Immature natural killer cell (primary cell): ENCODE results near the gene B3GALT4. TPM values are rescaled to one million over a fixed set of nuclear protein-coding genes. Genes with fewer than 3 reads are reported as not detected.

Experiments
- DNase-seq, 3 donors: peaks; one replicate each; pipeline ENCODE4 v3.0.0; 2022; ENCODE audit warnings: mixed read lengths in 1 of 3
- H3K27ac Mint-ChIP-seq, 6 donors: one replicate each; pipeline ENCODE4 v1.8.0; 2020; ENCODE audit warnings: mixed read lengths in 6 of 6, mild to moderate bottlenecking in 5 of 6, inconsistent platforms in 4 of 6, moderate library complexity in 3 of 6
- H3K27me3 Mint-ChIP-seq, 3 donors: one replicate each; pipeline ENCODE4 v1.8.0; 2020 to 2021; ENCODE audit warnings: low read depth in 3 of 3, mild to moderate bottlenecking in 3 of 3, mixed read lengths in 3 of 3, moderate library complexity in 3 of 3, inconsistent platforms in 1 of 3
- H3K36me3 Mint-ChIP-seq, 3 donors: one replicate each; pipeline ENCODE4 v1.8.0; 2020; ENCODE audit warnings: mixed read lengths in 3 of 3, inconsistent platforms in 2 of 3, mild to moderate bottlenecking in 2 of 3
- H3K4me1 Mint-ChIP-seq, 2 donors: one replicate each; pipeline ENCODE4 v1.8.0; 2020; ENCODE audit warnings: inconsistent platforms in 2 of 2, mild to moderate bottlenecking in 2 of 2, mixed read lengths in 2 of 2, moderate library complexity in 1 of 2
- H3K4me3 Mint-ChIP-seq, 5 donors: one replicate each; pipeline ENCODE4 v1.8.0; 2020; ENCODE audit warnings: mild to moderate bottlenecking in 5 of 5, mixed read lengths in 5 of 5, inconsistent platforms in 3 of 5, moderate library complexity in 3 of 5
- H3K9me3 Mint-ChIP-seq, 6 donors: one replicate each; pipeline ENCODE4 v1.8.0; 2020; ENCODE audit warnings: mild to moderate bottlenecking in 6 of 6, mixed read lengths in 6 of 6, inconsistent platforms in 4 of 6, moderate library complexity in 3 of 6
- polyA plus RNA-seq, 3 donors: library from polyadenylated mRNA; unstranded; fragments of 300-500 nt; fragmentation: Illumina TruSeq; gene quantifications; one replicate each; pipeline ENCODE4 v1.2.3, GENCODE V29; 2021

B3GALT4 gene
- polyA plus RNA-seq, 3 donors from 2014 or later: 38.6 to 55.0 (median 44.1) TPM

- peak; percentile 86 to 87 (median 86) for DNase-seq
- Mint-ChIP-seq H3K4me3 (peak within 1 kb of the TSS; percentile 97 to 99 (median 98)), H3K36me3 (peaks cover 8 to 40% (median 12%) of the 10 kb centered on the region in 3 donors), H3K4me1 (peaks cover 50% of the 10 kb centered on the region in 2 donors), H3K27me3 (peaks cover 0 to 5% (median 2%) of the 10 kb centered on the region in 3 donors), H3K27ac (peak within 1 kb of the TSS; percentile 87 to 97 (median 94)), H3K9me3 (no peaks in the 10 kb centered on the region)
These were observed 12.2 kb downstream of the B3GALT4 start, which contains the start of the genes PFDN6 and WDR46 for GRCh38 chr6:33288921-33289783. PFDN6 (plus strand) TSS chr6:33289601; CDS start chr6:33289857, 256 bp downstream. WDR46 (minus strand) TSS chr6:33289239; CDS start chr6:33289170, 69 bp downstream.

GRCh38 chr6:33289784-33290315 is 12.9 kb downstream of the B3GALT4 start:
- Mint-ChIP-seq H3K36me3 (peaks cover 8 to 38% (median 13%) of the 10 kb centered on the region in 3 donors), H3K27me3 (peaks cover 0 to 5% (median 2%) of the 10 kb centered on the region in 3 donors), H3K9me3 (no peaks in the 10 kb centered on the region), H3K4me3 (peak overlapping the region; percentile 97 to 99 (median 98)), H3K4me1 (peaks cover 49 to 50% of the 10 kb centered on the region in 2 donors), H3K27ac (peak overlapping the region; percentile 87 to 97 (median 94))
- DNase-seq: no peak

GRCh38 chr6:33290459-33290858 is 13.5 kb downstream of the B3GALT4 start:
- peak overlapping the region in 5 of 6 donors; percentile 51 to 97 (median 87) for H3K27ac Mint-ChIP-seq
- peaks cover 8 to 38% (median 13%) of the 10 kb centered on the region in 3 donors for H3K36me3 Mint-ChIP-seq
- peak overlapping the region; percentile 97 to 99 (median 98) for H3K4me3 Mint-ChIP-seq
- no peak for DNase-seq
- H3K27me3 Mint-ChIP-seq: peaks cover 0 to 5% (median 2%) of the 10 kb centered on the region in 3 donors
- no peaks in the 10 kb centered on the region for H3K9me3 Mint-ChIP-seq
- H3K4me1 Mint-ChIP-seq: peaks cover 49 to 50% of the 10 kb centered on the region in 2 donors

GRCh38 chr6:33292996-33293682 is 16.2 kb downstream of the B3GALT4 start:
- Mint-ChIP-seq H3K4me1 (peaks cover 47 to 53% of the 10 kb centered on the region in 2 donors), H3K9me3 (no peaks in the 10 kb centered on the region), H3K36me3 (peaks cover 8 to 25% (median 8%) of the 10 kb centered on the region in 3 donors), H3K27me3 (peaks cover 2 to 8% (median 2%) of the 10 kb centered on the region in 3 donors), H3K4me3 (no peak overlapping the region), H3K27ac (no peak overlapping the region)
- DNase-seq: no peak

- Mint-ChIP-seq H3K36me3 (peaks cover 4 to 22% (median 4%) of the 10 kb centered on the region in 3 donors), H3K27ac (peak overlapping the region in 2 of 6 donors; percentile 22 to 71), H3K9me3 (no peaks in the 10 kb centered on the region), H3K4me3 (no peak overlapping the region), H3K27me3 (peaks cover 7 to 14% (median 7%) of the 10 kb centered on the region in 3 donors), H3K4me1 (peaks cover 36 to 44% of the 10 kb centered on the region in 2 donors)
- DNase-seq: no peak
These were observed 17.3 kb downstream of the B3GALT4 start for GRCh38 chr6:33294086-33294823.

- peaks cover 34 to 43% of the 10 kb centered on the region in 2 donors for H3K4me1 Mint-ChIP-seq
- DNase-seq: no peak
- H3K27me3 Mint-ChIP-seq: peaks cover 14 to 18% (median 17%) of the 10 kb centered on the region in 3 donors
- peaks cover 4 to 22% (median 4%) of the 10 kb centered on the region in 3 donors for H3K36me3 Mint-ChIP-seq
- peak overlapping the region in 5 of 6 donors; percentile 42 to 95 (median 77) for H3K27ac Mint-ChIP-seq
- peak overlapping the region in 4 of 5 donors; percentile 14 to 79 (median 76) for H3K4me3 Mint-ChIP-seq
- no peaks in the 10 kb centered on the region for H3K9me3 Mint-ChIP-seq
These were observed 18.9 kb downstream of the B3GALT4 start for GRCh38 chr6:33295621-33296369.

GRCh38 chr6:33296797-33297405 is 20.0 kb downstream of the B3GALT4 start:
- peaks cover 33 to 45% of the 10 kb centered on the region in 2 donors for H3K4me1 Mint-ChIP-seq
- H3K27me3 Mint-ChIP-seq: peaks cover 14 to 20% (median 17%) of the 10 kb centered on the region in 3 donors
- no peak for DNase-seq
- H3K9me3 Mint-ChIP-seq: no peaks in the 10 kb centered on the region
- peak overlapping the region; percentile 69 to 100 (median 98) for H3K4me3 Mint-ChIP-seq
- peak overlapping the region; percentile 72 to 98 (median 88) for H3K27ac Mint-ChIP-seq
- H3K36me3 Mint-ChIP-seq: peaks cover 4 to 21% (median 7%) of the 10 kb centered on the region in 3 donors

- Mint-ChIP-seq H3K27me3 (peaks cover 14 to 20% (median 17%) of the 10 kb centered on the region in 3 donors), H3K4me1 (peaks cover 33 to 45% of the 10 kb centered on the region in 2 donors), H3K27ac (peak overlapping the region; percentile 45 to 98 (median 80)), H3K36me3 (peaks cover 4 to 18% (median 7%) of the 10 kb centered on the region in 3 donors), H3K4me3 (peak overlapping the region; percentile 69 to 100 (median 98)), H3K9me3 (no peaks in the 10 kb centered on the region)
- no peak for DNase-seq
These were observed 20.6 kb downstream of the B3GALT4 start for GRCh38 chr6:33297406-33297955.

- Mint-ChIP-seq H3K27me3 (peaks cover 14 to 23% (median 17%) of the 10 kb centered on the region in 3 donors), H3K36me3 (peaks cover 4 to 15% (median 5%) of the 10 kb centered on the region in 3 donors), H3K4me1 (peaks cover 33 to 45% of the 10 kb centered on the region in 2 donors), H3K9me3 (no peaks in the 10 kb centered on the region), H3K4me3 (peak overlapping the region; percentile 93 to 100 (median 99)), H3K27ac (peak overlapping the region; percentile 95 to 99 (median 98))
- DNase-seq: peak; percentile 43 to 53 (median 45)
These were observed 21.2 kb downstream of the B3GALT4 start for GRCh38 chr6:33297956-33298772.

GRCh38 chr6:33298773-33299236 is 21.9 kb downstream of the B3GALT4 start, which contains the start of gene RGL2:
RGL2 (minus strand) TSS chr6:33298942; CDS start chr6:33298610, 332 bp downstream.
- Mint-ChIP-seq H3K36me3 (peaks cover 4 to 22% (median 8%) of the 10 kb centered on the region in 3 donors), H3K27me3 (peaks cover 14 to 23% (median 17%) of the 10 kb centered on the region in 3 donors), H3K4me3 (peak within 1 kb of the TSS; percentile 93 to 100 (median 99)), H3K4me1 (peaks cover 36 to 51% of the 10 kb centered on the region in 2 donors), H3K9me3 (no peaks in the 10 kb centered on the region), H3K27ac (peak within 1 kb of the TSS; percentile 95 to 99 (median 99))
- DNase-seq: peak; percentile 60 to 67 (median 67)
